Stimulated activated naive CD8-positive, alpha-beta T cell treated with anti-CD3 and anti-CD28 coated beads, Interleukin-15, Interleukin-2, amounts not matched to agents 100 ng/mL and 50 ng/mL, for 24 hours (primary cell): ENCODE results near the gene NMT2.

Source experiments
- H3K27ac Mint-ChIP-seq: one replicate; pipeline ENCODE4 v1.8.0; 2021; ENCODE audit warnings: mild to moderate bottlenecking, mixed read lengths
- H3K27me3 Mint-ChIP-seq: one replicate; pipeline ENCODE4 v1.8.0; 2021; ENCODE audit warnings: mixed read lengths
- H3K36me3 Mint-ChIP-seq: one replicate; pipeline ENCODE4 v1.8.0; 2021; ENCODE audit warnings: low read depth, mixed read lengths
- H3K4me1 Mint-ChIP-seq: one replicate; pipeline ENCODE4 v1.8.0; 2021; ENCODE audit warnings: low read depth, mixed read lengths
- H3K4me3 Mint-ChIP-seq: one replicate; pipeline ENCODE4 v1.8.0; 2021; ENCODE audit warnings: mild to moderate bottlenecking, mixed read lengths
- H3K9me3 Mint-ChIP-seq: one replicate; pipeline ENCODE4 v1.8.0; 2021; ENCODE audit warnings: mixed read lengths

The NMT2 gene

GRCh38 chr10:15106352-15107013, 62.0 kb downstream of the NMT2 start:
- Mint-ChIP-seq H3K4me1 (peaks cover 6% of the 10 kb centered on the region), H3K27me3 (no peaks in the 10 kb centered on the region), H3K9me3 (no peaks in the 10 kb centered on the region), H3K4me3 (no peak overlapping the region), H3K27ac (no peak overlapping the region), H3K36me3 (peaks cover 57% of the 10 kb centered on the region)

- Mint-ChIP-seq H3K36me3 (peaks cover 71% of the 10 kb centered on the region), H3K4me1 (peaks cover 26% of the 10 kb centered on the region), H3K27me3 (no peaks in the 10 kb centered on the region), H3K27ac (peak overlapping the region; percentile 28), H3K9me3 (no peaks in the 10 kb centered on the region), H3K4me3 (no peak overlapping the region)
Observed at GRCh38 chr10:15103513-15103912, 65.0 kb downstream of the NMT2 start.

- H3K4me1 Mint-ChIP-seq, result peaks cover 33% of the 10 kb centered on the region
- peaks cover 50% of the 10 kb centered on the region for H3K36me3 Mint-ChIP-seq
- no peaks in the 10 kb centered on the region for H3K27me3 Mint-ChIP-seq
- H3K9me3 Mint-ChIP-seq, result no peaks in the 10 kb centered on the region
- H3K27ac Mint-ChIP-seq, result peak overlapping the region; percentile 54
- H3K4me3 Mint-ChIP-seq, result peak overlapping the region; percentile 0
Observed at GRCh38 chr10:15099886-15100285, 68.6 kb downstream of the NMT2 start.

GRCh38 chr10:15097011-15097812, 71.3 kb downstream of the NMT2 start, which contains the start of gene RPP38:
TSS of gene RPP38 (plus strand) at chr10:15097355. CDS start at chr10:15103315, 5,960 bp downstream.
- Mint-ChIP-seq H3K4me3 (peak within 1 kb of the TSS; percentile 99), H3K36me3 (peaks cover 32% of the 10 kb centered on the region), H3K4me1 (peaks cover 33% of the 10 kb centered on the region), H3K27ac (peak within 1 kb of the TSS; percentile 94), H3K9me3 (no peaks in the 10 kb centered on the region), H3K27me3 (no peaks in the 10 kb centered on the region)

GRCh38 chr10:15096661-15097010, 71.9 kb downstream of the NMT2 start:
- H3K9me3 Mint-ChIP-seq, result no peaks in the 10 kb centered on the region
- H3K36me3 Mint-ChIP-seq, result peaks cover 26% of the 10 kb centered on the region
- H3K4me1 Mint-ChIP-seq, result peaks cover 33% of the 10 kb centered on the region
- peak overlapping the region; percentile 99 for H3K4me3 Mint-ChIP-seq
- no peaks in the 10 kb centered on the region for H3K27me3 Mint-ChIP-seq
- peak overlapping the region; percentile 94 for H3K27ac Mint-ChIP-seq

GRCh38 chr10:15092855-15093408, 75.6 kb downstream of the NMT2 start:
- H3K4me3 Mint-ChIP-seq, result no peak overlapping the region

GRCh38 chr10:15091418-15091817, 77.1 kb downstream of the NMT2 start:
- Mint-ChIP-seq H3K36me3 (no peaks in the 10 kb centered on the region), H3K4me1 (peaks cover 6% of the 10 kb centered on the region), H3K4me3 (no peak overlapping the region), H3K27me3 (no peaks in the 10 kb centered on the region), H3K27ac (no peak overlapping the region), H3K9me3 (no peaks in the 10 kb centered on the region)

More at GRCh38 chr10:15092855-15093408, 75.6 kb downstream of the NMT2 start:
- peaks cover 2% of the 10 kb centered on the region for H3K36me3 Mint-ChIP-seq
- no peaks in the 10 kb centered on the region for H3K9me3 Mint-ChIP-seq
- no peak overlapping the region for H3K27ac Mint-ChIP-seq
- no peaks in the 10 kb centered on the region for H3K27me3 Mint-ChIP-seq
- peaks cover 14% of the 10 kb centered on the region for H3K4me1 Mint-ChIP-seq

GRCh38 chr10:15088428-15089261, 79.8 kb downstream of the NMT2 start, which contains the start of gene ACBD7:
TSS of gene ACBD7 (minus strand) at chr10:15088776. CDS start at chr10:15088728, 48 bp downstream.
- Mint-ChIP-seq H3K4me1 (peaks cover 3% of the 10 kb centered on the region), H3K27me3 (no peaks in the 10 kb centered on the region), H3K9me3 (no peaks in the 10 kb centered on the region), H3K27ac (no peak within 1 kb of the TSS), H3K36me3 (no peaks in the 10 kb centered on the region), H3K4me3 (peak within 1 kb of the TSS; percentile 77)

GRCh38 chr10:15084502-15084922, 84.0 kb downstream of the NMT2 start:
- Mint-ChIP-seq H3K4me1 (peaks cover 3% of the 10 kb centered on the region), H3K27me3 (no peaks in the 10 kb centered on the region), H3K36me3 (no peaks in the 10 kb centered on the region), H3K9me3 (no peaks in the 10 kb centered on the region), H3K4me3 (no peak overlapping the region), H3K27ac (no peak overlapping the region)

GRCh38 chr10:15083674-15084501, 84.6 kb downstream of the NMT2 start:
- peaks cover 3% of the 10 kb centered on the region for H3K4me1 Mint-ChIP-seq
- no peaks in the 10 kb centered on the region for H3K36me3 Mint-ChIP-seq
- H3K9me3 Mint-ChIP-seq, result no peaks in the 10 kb centered on the region
- no peak overlapping the region for H3K4me3 Mint-ChIP-seq
- H3K27me3 Mint-ChIP-seq, result no peaks in the 10 kb centered on the region
- no peak overlapping the region for H3K27ac Mint-ChIP-seq

- Mint-ChIP-seq H3K36me3 (no peaks in the 10 kb centered on the region), H3K27ac (no peak overlapping the region), H3K4me3 (no peak overlapping the region), H3K4me1 (no peaks in the 10 kb centered on the region), H3K27me3 (no peaks in the 10 kb centered on the region), H3K9me3 (no peaks in the 10 kb centered on the region)
Observed at GRCh38 chr10:15075421-15075820, 93.1 kb downstream of the NMT2 start.

- Mint-ChIP-seq H3K4me1 (no peaks in the 10 kb centered on the region), H3K4me3 (no peak overlapping the region), H3K27ac (no peak overlapping the region), H3K27me3 (peaks cover 3% of the 10 kb centered on the region), H3K36me3 (no peaks in the 10 kb centered on the region), H3K9me3 (no peaks in the 10 kb centered on the region)
Observed at GRCh38 chr10:15072358-15072757, 96.1 kb downstream of the NMT2 start.

GRCh38 chr10:15069230-15069629, 99.3 kb downstream of the NMT2 start:
- Mint-ChIP-seq H3K4me3 (no peak overlapping the region), H3K4me1 (no peaks in the 10 kb centered on the region)

GRCh38 chr10:15068802-15069201, 99.7 kb downstream of the NMT2 start:
- Mint-ChIP-seq H3K27me3 (peaks cover 14% of the 10 kb centered on the region), H3K36me3 (no peaks in the 10 kb centered on the region), H3K4me1 (no peaks in the 10 kb centered on the region), H3K9me3 (peaks cover 5% of the 10 kb centered on the region), H3K27ac (no peak overlapping the region), H3K4me3 (no peak overlapping the region)

More at GRCh38 chr10:15069230-15069629, 99.3 kb downstream of the NMT2 start:
- Mint-ChIP-seq H3K27me3 (peaks cover 13% of the 10 kb centered on the region), H3K36me3 (no peaks in the 10 kb centered on the region), H3K27ac (no peak overlapping the region), H3K9me3 (peaks cover 5% of the 10 kb centered on the region)
